HG02870 (cell line): Measurements from ENCODE around the gene ERVV-1.
"Not testable (repeated sequence)": the region's sequence is repeated elsewhere in the genome, so short reads cannot be mapped to it uniquely, and the experiment has no call there.

Experiments used
- ATAC-seq: cut with Tn5 transposase; IDR thresholded peaks from one replicate; pipeline ENCODE4 v1.9.1; 2021; ENCODE audit warnings: mild to moderate bottlenecking, moderate library complexity; ENCODE audit not compliant: unreplicated experiment

The ERVV-1 gene, protein sequence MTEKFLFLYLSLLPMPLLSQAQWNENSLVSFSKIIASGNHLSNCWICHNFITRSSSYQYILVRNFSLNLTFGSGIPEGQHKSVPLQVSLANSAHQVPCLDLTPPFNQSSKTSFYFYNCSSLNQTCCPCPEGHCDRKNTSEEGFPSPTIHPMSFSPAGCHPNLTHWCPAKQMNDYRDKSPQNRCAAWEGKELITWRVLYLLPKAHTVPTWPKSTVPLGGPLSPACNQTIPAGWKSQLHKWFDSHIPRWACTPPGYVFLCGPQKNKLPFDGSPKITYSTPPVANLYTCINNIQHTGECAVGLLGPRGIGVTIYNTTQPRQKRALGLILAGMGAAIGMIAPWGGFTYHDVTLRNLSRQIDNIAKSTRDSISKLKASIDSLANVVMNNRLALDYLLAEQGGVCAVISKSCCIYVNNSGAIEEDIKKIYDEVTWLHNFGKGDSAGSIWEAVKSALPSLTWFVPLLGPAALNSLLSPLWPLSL

DNA sequence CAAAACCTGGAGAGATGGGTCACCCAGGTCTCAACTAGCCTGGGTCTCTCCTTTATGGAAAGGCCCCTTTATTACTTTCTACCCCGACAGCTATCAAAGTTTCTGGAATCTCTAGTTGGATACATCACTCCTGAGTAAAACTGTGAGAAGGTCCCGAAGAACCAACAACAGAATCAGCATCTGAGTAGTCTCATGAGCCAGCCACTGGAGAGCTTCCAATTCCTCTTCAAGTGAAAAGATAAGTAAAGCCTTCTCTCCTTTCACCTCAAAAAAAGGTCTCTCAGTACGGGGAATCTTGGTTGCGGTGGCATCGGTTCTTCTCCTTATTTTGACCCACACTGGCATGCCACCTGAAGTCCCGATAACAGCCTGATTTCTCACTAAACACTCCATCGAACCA, at the start of gene ERVV-1:
TSS of gene ERVV-1 (plus strand) at position 301 of the 400 bp plus-strand sequence. CDS start 170 bp downstream, outside the sequence.
- no peak for ATAC-seq

DNA sequence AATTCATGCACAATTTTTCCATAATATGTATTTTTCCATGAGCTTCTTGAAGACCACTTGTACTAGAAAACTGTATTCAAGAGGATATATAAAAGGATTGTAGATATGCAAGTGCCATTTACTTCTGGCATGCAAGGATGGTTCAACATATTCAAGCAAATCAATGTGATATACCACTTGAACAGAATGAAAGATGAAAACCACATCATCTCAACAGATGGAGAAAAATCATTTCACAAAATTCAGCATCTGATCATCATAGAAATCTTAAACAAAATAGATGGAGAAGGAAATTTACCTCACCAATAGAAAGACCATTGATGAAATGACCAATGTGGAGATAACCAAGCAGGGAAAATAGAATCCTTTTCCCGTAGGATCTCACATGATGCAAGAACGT, 45.9 kb upstream of the ERVV-1 start:
- ATAC-seq: no peak

DNA sequence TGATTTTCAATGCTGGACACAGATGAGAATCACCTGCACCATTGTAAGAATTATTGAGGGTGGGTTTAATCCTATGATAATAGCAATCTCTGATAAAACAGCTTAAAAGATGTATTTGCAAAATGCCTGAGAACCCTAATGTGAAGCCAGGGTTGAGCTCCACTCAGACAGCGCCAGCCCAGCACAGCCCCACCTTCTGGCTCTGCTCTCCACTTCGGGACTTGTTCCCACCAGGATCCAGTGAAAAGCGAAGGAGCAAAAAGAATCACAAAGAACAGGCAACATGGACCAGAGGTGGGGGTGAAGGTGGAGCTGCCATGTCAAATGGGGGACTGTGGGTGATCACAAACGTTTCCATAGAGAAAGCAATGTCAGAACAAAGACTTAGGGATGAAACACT, 32.4 kb upstream of the ERVV-1 start:
- ATAC-seq: no peak

DNA sequence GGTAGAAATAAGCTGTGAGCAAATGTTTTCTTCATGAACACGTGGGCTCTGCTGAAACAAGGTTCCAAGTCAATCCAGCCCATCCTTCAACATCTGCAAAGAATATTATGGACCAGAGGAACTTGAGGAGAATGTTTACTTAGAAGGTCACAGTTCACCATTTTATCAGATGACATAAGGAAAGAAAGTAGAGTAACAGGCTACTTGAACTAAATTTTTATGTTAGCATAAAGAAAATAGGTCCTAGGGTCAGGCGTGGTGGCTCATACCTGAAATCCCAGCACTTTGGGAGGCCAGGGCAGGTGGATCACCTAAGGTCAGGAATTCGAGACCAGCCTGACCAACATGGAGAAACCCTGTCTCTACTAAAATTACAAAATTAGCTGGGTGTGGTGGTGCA, 30.6 kb upstream of the ERVV-1 start:
- ATAC-seq: not testable (repeated sequence)

DNA sequence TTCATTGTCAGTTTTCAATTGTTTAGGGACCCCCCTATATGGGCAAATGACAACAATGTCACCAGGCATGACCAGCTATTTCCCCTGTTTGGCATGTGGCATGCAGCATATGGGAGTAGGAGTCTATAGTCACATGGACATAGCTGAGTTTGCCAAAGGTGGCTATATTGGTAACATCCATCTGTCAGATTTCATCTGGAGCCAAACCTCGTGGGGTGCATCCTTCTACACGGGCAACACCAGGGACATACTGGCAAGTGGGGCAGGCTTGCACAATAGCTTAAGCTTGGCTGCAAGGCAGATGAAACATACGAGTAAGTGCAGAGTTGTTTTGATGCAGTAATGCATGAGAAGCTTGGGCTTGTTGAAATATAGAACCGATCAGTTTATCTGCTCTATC, 26.5 kb upstream of the ERVV-1 start:
- no peak for ATAC-seq

DNA sequence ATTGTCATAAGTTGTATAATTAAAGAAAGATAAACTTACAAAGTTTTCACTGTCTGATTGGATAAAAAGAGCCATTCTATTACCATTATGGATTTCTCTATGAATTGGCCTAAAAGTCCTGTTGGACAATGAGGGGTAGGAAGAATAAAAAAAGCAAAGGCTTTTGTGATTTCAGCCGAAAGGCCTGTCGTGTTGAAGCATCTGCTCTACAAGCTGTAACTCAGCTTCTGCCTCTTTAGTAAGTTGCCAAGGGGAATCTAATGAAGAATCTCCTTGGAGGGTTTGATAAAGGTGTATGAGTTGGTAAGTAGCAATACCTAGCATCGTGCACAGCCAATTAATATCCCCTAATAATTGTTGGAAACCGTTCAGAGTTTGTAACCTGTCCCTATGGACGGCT, 25.2 kb upstream of the ERVV-1 start:
- ATAC-seq: no peak

DNA sequence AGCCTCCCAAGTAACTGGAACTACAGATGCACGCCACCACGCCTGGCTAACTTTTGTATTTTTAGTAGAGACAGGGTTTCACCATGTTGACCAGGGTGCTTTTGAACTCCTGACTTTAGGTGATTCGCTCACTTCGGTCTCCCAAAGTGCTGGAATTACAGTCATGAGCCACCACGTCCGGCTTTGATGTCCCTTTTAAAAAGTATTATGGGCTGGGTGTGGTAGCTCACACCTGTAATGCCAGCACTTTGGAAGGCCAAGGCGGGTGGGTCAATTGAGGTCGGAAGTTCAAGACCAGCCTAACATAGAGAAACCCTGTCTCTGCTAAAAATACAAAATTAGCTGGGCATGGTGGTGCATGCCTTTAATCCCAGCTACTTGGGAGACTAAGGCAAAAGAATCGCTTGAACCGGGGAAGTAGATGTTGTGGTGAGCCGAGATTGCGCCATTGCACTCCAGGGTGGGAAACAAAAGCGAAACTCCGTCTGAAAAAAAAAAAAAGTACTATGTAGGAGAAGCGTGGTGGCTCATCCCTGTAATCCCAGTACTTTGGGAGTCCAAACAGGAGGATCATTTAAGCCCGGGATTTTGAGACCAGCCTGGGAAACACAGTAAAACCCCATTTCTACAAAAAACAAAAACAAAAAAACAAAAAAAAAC, 22.8 kb upstream of the ERVV-1 start:
- no peak for ATAC-seq

DNA sequence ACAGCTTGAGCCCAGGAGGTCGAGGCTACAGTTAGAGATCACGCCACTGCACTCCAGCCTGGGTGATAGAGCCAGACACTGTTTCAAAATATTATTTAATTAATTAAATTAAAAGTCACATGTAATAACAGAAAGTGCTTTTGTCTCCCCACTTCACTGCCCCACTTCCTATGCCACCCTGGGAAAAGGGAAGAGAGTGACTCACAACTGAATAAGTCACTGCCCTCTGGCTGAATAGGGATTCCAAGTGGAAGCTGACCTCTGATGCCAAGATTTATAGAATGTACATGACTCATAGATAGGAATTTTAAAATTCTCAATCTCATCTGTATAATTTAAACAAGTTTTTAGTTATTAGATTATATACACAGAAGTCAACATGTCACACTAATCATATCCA, 22.2 kb upstream of the ERVV-1 start:
- no peak for ATAC-seq

DNA sequence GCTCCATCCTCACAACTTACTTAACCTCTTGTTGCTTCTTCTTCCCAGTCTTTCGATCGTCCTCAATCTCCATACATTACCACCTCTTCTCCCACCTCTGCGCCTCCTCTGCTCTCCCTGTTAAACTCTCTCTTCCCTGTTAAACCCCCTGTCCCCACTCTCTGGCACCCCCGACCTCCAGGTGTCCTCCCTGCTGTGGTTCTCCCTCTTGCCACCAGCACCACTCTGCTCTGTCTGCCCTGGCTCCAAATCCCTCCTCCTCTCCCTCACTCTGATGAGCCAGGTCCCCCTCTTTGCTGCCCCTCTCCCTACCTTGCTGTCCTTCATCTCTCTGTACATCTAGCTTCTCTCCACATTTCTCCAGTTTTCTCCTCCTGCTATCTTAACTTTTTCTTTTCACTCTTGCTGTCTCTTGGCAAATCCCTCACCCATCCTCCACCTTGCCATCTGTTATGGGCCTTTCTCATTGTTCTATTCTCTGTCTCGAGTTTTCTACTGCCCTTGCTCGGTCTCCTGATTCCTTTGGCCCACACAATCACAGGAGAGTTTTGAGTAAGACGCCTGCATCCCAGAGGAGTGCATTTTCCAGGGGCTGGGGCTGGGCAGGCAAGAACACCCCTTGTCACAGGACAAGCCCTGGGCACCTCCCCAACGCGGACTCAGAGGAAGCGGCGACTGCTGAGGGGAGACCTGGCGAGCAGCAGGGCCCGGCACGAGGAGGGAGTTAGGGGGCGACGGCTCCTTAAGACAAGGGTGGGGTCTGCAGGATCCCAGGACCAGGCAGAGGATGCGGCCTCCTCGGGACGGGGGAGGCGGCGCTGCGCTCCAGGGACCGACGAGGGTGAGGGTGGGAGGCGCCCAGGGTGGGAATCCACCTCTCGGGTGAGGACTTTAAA, 21.4 kb upstream of the ERVV-1 start:
- no peak for ATAC-seq

DNA sequence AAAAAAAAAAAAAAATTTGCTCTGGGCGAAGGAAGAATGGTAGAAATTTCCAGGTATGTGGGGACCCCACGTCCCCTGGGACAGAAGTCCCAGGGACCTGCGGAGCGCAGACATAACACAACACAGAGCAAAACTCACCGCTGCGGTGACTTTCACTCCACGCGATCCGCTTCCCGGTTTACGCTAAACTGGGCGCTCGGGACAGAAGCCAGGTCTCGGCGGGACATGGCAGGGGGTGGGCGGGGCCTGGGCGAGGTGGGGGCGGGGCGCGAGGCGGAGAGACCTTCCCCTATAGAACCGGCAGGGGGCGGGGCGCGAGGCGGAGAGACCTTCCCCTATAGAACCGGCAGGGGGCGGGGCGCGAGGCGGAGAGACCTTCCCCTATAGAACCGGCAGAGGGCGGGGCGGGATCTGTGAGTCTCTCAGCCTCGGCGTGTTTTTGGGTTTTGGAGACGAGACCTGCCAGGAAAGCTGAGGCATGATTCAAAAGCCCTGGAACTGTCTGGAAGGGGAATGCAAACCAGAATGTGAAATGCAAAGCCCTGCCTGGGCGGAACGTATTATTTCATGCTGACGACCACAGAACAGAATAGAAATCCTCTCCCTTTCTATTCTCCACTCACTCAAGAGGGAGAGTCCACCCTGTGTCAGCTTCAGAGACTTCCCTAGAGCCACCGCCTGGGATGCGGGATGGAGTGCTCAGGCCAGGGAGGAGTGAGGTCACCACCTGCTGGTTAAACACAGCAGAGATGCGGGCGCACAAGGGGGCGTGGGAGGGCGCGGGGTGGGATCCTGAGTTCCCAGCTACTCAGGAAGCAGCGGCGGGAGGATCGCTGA, 20.2 kb upstream of the ERVV-1 start:
- no peak for ATAC-seq

DNA sequence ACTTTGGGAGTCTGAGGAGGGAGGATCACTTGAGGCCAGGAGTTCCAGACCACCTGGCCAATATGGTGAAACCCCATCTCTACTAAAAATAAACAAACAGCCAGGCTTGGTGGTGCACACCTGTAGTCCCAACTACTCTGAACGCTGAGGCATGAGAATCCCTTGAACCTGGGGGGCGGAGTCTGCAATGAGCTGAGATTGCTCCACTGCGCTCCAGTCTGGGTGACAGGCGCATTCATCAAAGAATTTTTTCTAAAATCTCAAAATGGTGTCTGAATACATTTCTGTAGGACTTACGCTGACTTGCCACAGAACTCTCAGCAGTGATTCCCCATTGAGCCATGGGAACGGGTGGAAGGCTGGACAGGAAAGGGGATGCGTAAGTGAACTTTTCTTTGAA, 18.0 kb upstream of the ERVV-1 start:
- ATAC-seq: no peak

DNA sequence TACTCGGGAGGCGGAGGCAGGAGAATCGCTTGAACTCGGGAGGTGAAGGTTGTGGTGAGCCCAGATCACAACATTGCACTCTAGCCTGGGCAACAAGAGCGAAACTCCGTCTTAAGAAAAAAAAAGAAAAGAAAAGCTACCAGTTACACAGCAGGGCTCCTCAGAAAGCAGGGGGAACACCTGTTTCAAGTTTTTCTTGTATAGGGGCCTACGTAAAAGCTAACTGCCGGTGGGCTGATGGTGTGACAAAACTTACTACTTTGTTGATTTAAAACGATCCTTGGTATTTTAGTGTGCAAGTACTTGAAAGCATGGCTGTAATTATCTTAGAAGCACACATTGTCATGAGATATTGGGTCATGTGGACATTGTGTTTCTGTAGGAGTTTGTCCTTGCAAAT, 15.7 kb upstream of the ERVV-1 start:
- ATAC-seq: no peak

DNA sequence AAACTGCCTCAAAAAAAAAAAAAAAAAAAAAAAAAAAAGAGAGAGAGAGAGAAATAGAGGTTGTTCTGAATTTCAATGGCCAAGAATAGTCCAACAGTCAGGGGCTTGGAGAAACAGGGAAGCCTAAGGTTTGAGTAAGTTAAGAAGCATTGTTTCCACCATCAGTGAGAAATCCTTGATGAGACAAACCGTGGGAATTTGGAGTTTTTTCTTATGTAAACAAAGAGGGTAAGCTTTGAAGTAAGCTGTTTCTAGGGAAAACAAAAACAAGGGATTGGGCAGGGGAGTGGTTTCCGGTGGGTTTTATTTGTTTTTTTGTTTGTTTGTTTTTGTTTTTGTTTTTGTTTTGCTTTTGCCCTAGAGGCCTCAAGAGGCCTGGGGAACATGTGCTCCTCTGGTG, 11.2 kb upstream of the ERVV-1 start:
- no peak for ATAC-seq

DNA sequence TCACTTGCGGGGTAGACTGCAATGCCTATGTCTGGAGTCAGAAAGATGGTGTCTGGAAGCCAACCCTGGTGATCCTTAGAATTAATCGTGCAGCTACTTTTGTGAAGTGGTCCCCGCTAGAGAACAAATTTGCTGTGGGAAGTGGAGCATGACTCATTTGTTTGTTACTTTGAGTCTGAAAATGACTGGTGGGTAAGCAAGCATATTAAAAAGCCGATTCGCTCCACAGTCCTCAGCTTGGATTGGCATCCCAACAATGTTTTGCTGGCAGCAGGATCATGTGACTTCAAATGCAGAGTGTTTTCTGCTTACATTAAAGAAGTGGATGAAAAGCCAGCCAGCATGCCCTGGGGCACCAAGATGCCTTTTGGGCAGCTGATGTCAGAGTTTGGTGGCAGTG, 9.5 kb upstream of the ERVV-1 start:
- ATAC-seq: no peak

DNA sequence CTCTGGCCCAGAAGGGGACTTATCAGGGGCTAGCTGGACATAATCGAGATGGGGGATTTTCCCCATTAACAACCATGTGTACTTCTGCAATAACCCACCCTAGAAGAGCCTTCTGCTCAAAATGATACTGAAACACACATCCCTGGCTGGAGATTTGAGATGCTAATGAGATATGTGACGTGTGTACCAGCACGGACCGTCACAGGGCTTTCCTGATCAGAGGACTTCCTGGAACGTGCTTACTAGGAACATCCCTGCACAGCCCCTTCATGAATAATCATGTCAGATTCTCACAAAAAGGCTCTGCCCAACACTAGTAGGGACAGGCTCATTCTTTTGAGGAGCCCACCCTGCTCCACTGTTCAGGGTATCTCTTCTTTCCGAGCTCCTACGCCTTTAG, 6.5 kb upstream of the ERVV-1 start:
- ATAC-seq: no peak

DNA sequence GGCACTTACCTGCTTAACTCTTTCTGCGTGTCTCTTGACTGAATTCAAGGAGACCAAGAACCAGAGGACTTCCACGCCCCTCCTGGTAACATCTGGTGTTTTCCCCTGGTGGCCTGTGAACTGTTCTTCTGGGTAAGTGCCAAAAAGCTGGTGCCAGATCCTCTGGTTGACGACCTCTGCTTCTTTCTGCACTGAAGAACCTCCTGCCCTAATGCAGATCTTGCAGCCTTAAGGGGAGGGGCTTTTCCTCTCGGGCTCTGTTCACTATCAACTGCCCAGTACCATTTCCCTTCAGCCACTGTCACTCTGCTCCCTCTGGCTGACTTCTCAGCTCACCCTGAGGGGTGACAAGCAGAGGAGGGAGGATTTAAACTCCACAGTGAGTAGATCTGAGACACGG, 6.1 kb upstream of the ERVV-1 start:
- ATAC-seq: no peak

DNA sequence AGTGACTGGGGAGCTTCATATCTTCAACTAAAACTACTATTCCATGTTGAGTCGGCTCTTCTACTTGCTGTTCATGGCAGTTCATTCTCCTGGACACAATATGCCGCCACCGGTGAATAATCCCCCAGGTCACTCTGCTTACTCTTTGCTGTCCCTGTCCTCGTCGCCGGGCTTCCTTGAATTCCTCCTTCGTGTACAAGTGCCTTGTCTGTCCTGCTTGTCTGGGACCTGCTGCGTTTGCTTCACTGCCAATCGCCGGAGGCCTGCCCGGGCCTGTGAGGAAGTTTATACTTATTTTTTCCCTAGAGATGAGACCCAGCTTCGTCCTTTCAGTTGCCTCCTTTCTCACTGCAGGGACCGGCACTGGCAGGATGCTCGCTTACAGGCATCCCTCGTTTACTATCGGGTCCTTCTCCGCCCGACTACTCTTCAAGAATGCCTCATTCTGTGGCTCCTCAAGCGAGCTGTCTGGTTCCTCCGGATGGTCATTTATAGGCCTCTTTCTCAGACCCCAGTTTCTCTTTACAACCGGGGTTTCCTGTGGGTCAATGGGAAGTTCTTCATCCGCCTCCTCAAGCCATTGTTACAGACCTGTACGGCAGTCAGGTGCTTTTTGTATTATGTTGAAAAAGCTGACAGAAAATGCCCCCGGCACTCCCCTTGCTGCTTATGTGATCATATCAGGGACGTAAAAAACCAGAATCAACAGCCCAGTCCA, 5.5 kb upstream of the ERVV-1 start:
- ATAC-seq: no peak

DNA sequence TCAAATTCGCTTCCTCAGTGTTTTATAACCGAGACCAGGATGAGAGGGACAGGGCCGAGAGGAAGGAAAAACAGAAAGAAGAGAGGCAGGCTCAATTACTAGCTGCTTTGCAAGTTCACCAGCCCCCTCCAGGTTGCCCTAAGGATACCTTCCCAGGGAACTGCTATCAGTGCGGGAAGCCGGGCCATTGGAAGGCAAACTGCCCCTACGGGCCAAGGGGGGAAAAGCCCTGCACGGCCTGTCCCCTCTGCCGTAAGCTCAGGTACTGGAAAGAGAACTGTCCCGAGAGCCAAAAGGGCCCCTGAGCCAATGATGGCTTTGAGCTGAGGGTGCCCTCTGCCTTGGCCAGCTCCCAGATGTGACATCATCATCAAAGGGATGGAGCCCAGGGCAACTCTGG, 3.2 kb upstream of the ERVV-1 start:
- ATAC-seq: no peak

DNA sequence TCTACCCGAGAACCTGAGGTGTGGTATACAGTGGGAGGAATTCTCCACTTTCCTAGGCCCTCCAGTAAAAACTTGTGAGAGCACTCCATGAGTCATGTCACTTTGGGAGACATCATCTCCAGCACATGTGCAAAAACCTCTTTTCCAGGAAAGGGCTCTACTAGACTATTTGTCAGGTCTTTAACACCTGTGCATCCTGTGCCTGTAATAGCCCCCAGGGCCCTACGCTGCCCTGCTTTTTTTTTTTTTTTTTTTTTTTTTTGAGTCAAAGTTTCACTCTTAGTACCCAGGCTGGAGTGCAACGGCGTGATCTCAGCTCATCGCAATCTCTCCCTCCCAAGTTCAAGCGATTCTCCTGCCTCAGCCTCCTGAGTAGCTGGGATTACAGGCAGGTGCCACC, 1.7 kb upstream of the ERVV-1 start:
- no peak for ATAC-seq

DNA sequence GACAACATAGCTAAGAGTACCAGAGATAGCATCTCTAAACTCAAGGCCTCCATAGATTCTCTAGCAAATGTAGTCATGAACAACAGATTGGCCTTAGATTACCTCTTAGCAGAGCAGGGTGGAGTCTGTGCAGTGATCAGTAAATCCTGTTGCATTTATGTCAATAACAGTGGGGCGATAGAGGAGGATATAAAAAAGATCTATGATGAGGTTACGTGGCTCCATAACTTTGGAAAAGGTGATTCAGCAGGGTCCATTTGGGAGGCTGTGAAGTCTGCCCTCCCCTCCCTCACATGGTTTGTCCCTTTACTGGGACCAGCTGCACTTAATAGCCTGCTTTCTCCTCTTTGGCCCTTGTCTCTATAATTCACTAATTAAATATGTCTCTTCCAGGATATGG, 1.4 kb downstream of the ERVV-1 start:
- no peak for ATAC-seq
